IMR-90 (cell line): ENCODE data around the gene RXRB. TPM values are rescaled to one million over a fixed set of nuclear protein-coding genes. Genes with fewer than 3 reads are reported as not detected.

Experiments
- ATAC-seq: fragments of 200-7000 bp; cut with Tn5 transposase; 2 replicates; pipeline ENCODE4 v1.9.1; 2020; ENCODE audit warnings: low read depth, mild to moderate bottlenecking, moderate library complexity
- BruUV-seq: library from RNA; stranded (reverse); fragments of 400-500 nt; replicated peaks from 2 replicates; lab custom pipeline; 2021; lab: Mats Ljungman, UMichigan
- CTCF ChIA-PET: fragments of 300-600 bp; formaldehyde crosslinking; extraction: SDS; loops from one replicate; lab custom pipeline; 2021; ENCODE audit warnings: antibody characterized with exemption; lab: Yijun Ruan, JAX
- POLR2A ChIA-PET: fragments of 300-600 bp; sonication (Branson Sonifier 250); formaldehyde crosslinking; loops from one replicate; lab custom pipeline; 2022; ENCODE audit warnings: antibody characterized with exemption; ENCODE audit not compliant: unreplicated experiment; lab: Charles Lee
- DNase-seq: peaks from one replicate; pipeline ENCODE4 v3.0.0; 2013
- H2AFZ ChIP-seq: replicated peaks from 2 replicates; pipeline ENCODE3; 2013; ENCODE audit warnings: low read length, mild to moderate bottlenecking; ENCODE audit not compliant: poor library complexity
- H2AK5ac ChIP-seq: 2 replicates; pipeline ENCODE4 v1.6.1; 2013; ENCODE audit warnings: low read depth, low read length, inconsistent platforms
- H2AK9ac ChIP-seq: replicated peaks from 2 replicates; pipeline ENCODE3; 2013; ENCODE audit warnings: mild to moderate bottlenecking, low read depth, low read length, moderate library complexity; ENCODE audit not compliant: poor library complexity
- H2BK120ac ChIP-seq: 2 replicates; pipeline ENCODE4 v1.6.1; 2013; ENCODE audit warnings: low read depth, low read length, inconsistent platforms
- H2BK15ac ChIP-seq: 3 replicates; pipeline ENCODE4 v1.6.1; 2013; ENCODE audit warnings: low read depth, low read length, inconsistent platforms
- H2BK20ac ChIP-seq: 2 replicates; pipeline ENCODE4 v1.6.1; 2013; ENCODE audit warnings: low read depth, mild to moderate bottlenecking, inconsistent platforms, low read length, moderate library complexity
- H2BK5ac ChIP-seq: 2 replicates; pipeline ENCODE4 v1.6.1; 2013; ENCODE audit warnings: mild to moderate bottlenecking, low read depth, low read length, inconsistent platforms; ENCODE audit not compliant: poor library complexity, severe bottlenecking
- H3K14ac ChIP-seq: replicated peaks from 2 replicates; pipeline ENCODE4 v1.6.1; 2013; ENCODE audit warnings: low read depth, low read length, inconsistent platforms
- H3K18ac ChIP-seq: 2 replicates; pipeline ENCODE4 v1.6.1; 2013; ENCODE audit warnings: low read depth, low read length, control low read depth
- H3K23ac ChIP-seq: 2 replicates; pipeline ENCODE4 v1.6.1; 2013; ENCODE audit warnings: low read depth, low read length, inconsistent platforms
- H3K27ac ChIP-seq: 2 replicates; pipeline ENCODE4 v1.5.1; 2013; ENCODE audit warnings: mild to moderate bottlenecking, control low read depth, low read length; ENCODE audit not compliant: insufficient read depth
- H3K27me3 ChIP-seq: 2 replicates; pipeline ENCODE4 v1.6.1; 2013; ENCODE audit warnings: low read length; ENCODE audit not compliant: control insufficient read depth, insufficient read depth
- H3K36me3 ChIP-seq: 2 replicates; pipeline ENCODE4 v1.6.1; 2013; ENCODE audit warnings: low read length, mixed read lengths; ENCODE audit not compliant: control insufficient read depth, insufficient read depth
- H3K4ac ChIP-seq: 2 replicates; pipeline ENCODE4 v1.6.1; 2013; ENCODE audit warnings: low read depth, low read length, inconsistent platforms
- H3K4me1 ChIP-seq: 2 replicates; pipeline ENCODE4 v1.6.1; 2013; ENCODE audit warnings: low read length, mixed read lengths; ENCODE audit not compliant: control insufficient read depth, insufficient read depth
- H3K4me2 ChIP-seq: 2 replicates; pipeline ENCODE4 v1.6.1; 2013; ENCODE audit warnings: low read depth, mild to moderate bottlenecking, control low read depth, low read length, moderate library complexity
- H3K4me3 ChIP-seq: 2 replicates; pipeline ENCODE4 v1.5.1; 2013; ENCODE audit warnings: low read depth, mild to moderate bottlenecking, control low read depth, low read length, moderate library complexity; ENCODE audit not compliant: insufficient read depth
- H3K56ac ChIP-seq: 2 replicates; pipeline ENCODE4 v1.6.1; 2013; ENCODE audit warnings: low read length, inconsistent platforms; ENCODE audit not compliant: insufficient read depth; ENCODE audit errors: extremely low read depth
- H3K79me1 ChIP-seq, 2 experiments: 2 replicates each; pipeline ENCODE4 v1.6.1; 2013; ENCODE audit warnings: low read length in 2 of 2, inconsistent platforms in 1 of 2, low read depth in 1 of 2
- H3K9ac ChIP-seq: 2 replicates; pipeline ENCODE4 v1.6.1; 2013; ENCODE audit warnings: low read depth, low read length, control low read depth
- H3K9me1 ChIP-seq: 2 replicates; pipeline ENCODE4 v1.6.1; 2013; ENCODE audit warnings: low read length, inconsistent platforms; ENCODE audit not compliant: insufficient read depth
- H3K9me3 ChIP-seq: 2 replicates; pipeline ENCODE4 v1.6.1; 2013; ENCODE audit warnings: low read length; ENCODE audit not compliant: control insufficient read depth, insufficient read depth
- H4K20me1 ChIP-seq: 2 replicates; pipeline ENCODE4 v1.6.1; 2013; ENCODE audit warnings: low read length, inconsistent platforms; ENCODE audit not compliant: insufficient read depth
- H4K5ac ChIP-seq: 2 replicates; pipeline ENCODE4 v1.6.1; 2013; ENCODE audit warnings: mild to moderate bottlenecking, low read depth, low read length, control low read depth
- H4K8ac ChIP-seq, 2 experiments: 2 replicates each; pipeline ENCODE4 v1.6.1; 2013; ENCODE audit warnings: low read depth in 2 of 2, low read length in 2 of 2, control low read depth in 1 of 2, inconsistent platforms in 1 of 2
- H4K91ac ChIP-seq: 2 replicates; pipeline ENCODE4 v1.6.1; 2013; ENCODE audit warnings: low read depth, low read length, inconsistent platforms; ENCODE audit not compliant: insufficient read depth
- CHD1 ChIP-seq: IDR thresholded peaks from 2 replicates; pipeline ENCODE4 v1.6.1; 2012; ENCODE audit warnings: low read depth, low read length, improper control_type of control experiment
- FOS ChIP-seq: fragments of 150-350 bp; IDR thresholded peaks from 2 replicates; pipeline ENCODE4 v1.6.1; 2016; ENCODE audit warnings: low read depth, low read length
- MAZ ChIP-seq: IDR thresholded peaks from 2 replicates; pipeline ENCODE4 v1.6.1; 2012; ENCODE audit warnings: low read depth, mild to moderate bottlenecking, low read length, improper control_type of control experiment, moderate library complexity, borderline replicate concordance
- RAD21 ChIP-seq: IDR thresholded peaks from 2 replicates; pipeline ENCODE4 v1.6.1; 2012; ENCODE audit warnings: low read length, improper control_type of control experiment
- SMC3 ChIP-seq: fragments of 150-350 bp; IDR thresholded peaks from 2 replicates; pipeline ENCODE4 v1.6.1; 2016; ENCODE audit warnings: low read depth, mild to moderate bottlenecking, antibody characterized with exemption, low read length, moderate library complexity
- WGBS, 2 experiments: methylation state at CpG; one replicate each; pipeline versions ENCODE4 v1.1.5 to v1.1.7; 2013; ENCODE audit warnings: missing lambda C conversion rate in 2 of 2; ENCODE audit not compliant: insufficient read length in 1 of 2; ENCODE audit errors: extremely low coverage in 2 of 2; 5-methylcytosine and 5-hydroxymethylcytosine counted together
- dilution Hi-C: fragments of 300-500 bp; cut with HindIII; formaldehyde crosslinking; loops from one replicate; pipeline ENCODE4 v1.14.3; 2018; ENCODE audit warnings: low sequenced_read_pairs; ENCODE audit not compliant: unreplicated experiment
- in situ Hi-C: fragments of 300-500 bp; cut with MboI; formaldehyde crosslinking; loops from 3 replicates; pipeline ENCODE4 v1.14.3; 2019; ENCODE audit warnings: low sequenced_read_pairs, inconsistent platforms, mixed read lengths
- intact Hi-C: fragments of 100-400 bp; cut with micrococcal nuclease; formaldehyde crosslinking; loops from 2 replicates; pipeline ENCODE4 v1.10.0; 2022
- polyA plus RNA-seq, 3 experiments: library from polyadenylated mRNA; depleted of rRNA; stranded (reverse); fragments of >200 nt; gene quantifications; 2 replicates each; pipeline ENCODE4 v1.2.3, GENCODE V29; 2012; ENCODE audit warnings: low replicate concordance in 1 of 3
- total RNA-seq: library from RNA; depleted of rRNA; stranded (reverse); fragments of >200 nt; gene quantifications from 2 replicates; pipeline ENCODE4 v1.2.3, GENCODE V29; 2012
- TF ChIP-seq, protein P1 (sequence below): fragments of 150-350 bp; IDR thresholded peaks from 2 replicates; pipeline ENCODE4 v1.6.1; 2017; ENCODE audit warnings: mild to moderate bottlenecking, antibody characterized with exemption, low read length, low read depth

RXRB gene
- total and polyA plus RNA-seq, 2 of the 4 experiments (the other 2 are of a cell fraction), result 18.6 to 53.7 TPM

DNA sequence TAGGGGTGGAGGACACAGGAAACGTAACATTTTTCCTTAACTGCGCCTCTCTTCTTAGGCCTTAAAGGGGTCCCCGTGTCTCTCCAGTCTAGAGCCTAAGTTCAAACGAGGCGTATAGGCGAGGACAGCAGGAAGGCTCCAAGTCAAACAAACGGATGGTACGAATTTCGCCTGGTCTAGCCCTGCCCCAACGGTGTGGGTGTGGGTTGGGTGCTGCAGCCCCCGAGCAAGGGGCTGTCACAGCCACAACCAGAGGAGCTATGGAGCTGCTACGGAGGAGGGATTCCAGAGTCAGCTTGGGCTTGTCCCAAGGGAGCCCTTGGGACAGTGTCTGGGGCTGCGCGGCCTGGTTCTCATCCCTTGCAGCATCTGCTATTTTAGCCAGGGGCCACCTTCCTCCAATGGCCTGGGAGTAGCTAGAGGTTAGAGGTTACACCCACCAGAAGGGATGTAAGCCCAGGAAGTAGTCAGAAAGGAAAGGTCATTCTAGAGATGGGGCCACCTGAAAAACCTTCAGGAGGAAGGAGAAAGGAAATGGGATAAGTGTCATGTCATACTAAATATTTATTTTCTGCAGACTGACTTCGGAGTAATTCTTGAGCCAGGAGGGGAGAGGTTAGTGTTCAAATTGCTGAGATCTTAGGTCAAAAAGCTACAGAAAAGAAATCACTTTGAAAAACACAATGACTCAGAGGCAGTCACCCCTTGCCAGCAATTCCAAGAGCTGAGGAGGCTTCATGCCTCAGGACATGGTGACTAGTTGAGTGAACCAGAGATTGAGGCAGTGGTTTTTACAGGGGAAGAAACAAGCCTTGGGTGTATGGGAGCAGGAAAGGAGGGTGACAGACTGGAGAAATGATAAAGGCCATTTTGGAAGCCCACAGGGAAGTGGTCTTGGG, 49.5 kb upstream of the RXRB start:
- dilution Hi-C loops, result no loop called here
- peak overlapping the region; percentile 95 for H3K23ac ChIP-seq
- peaks cover 8% of the 10 kb centered on the region; the same call in 1 of the 2 replicates for H3K36me3 ChIP-seq
- H3K4ac ChIP-seq, result peak overlapping the region; percentile 97
- H3K14ac ChIP-seq, result peak overlapping the region; percentile 96
- DNase-seq (peak; percentile 88), ATAC-seq (peak; percentile 1)
- POLR2A ChIA-PET, result interaction anchor here (1.0 kb wide), 1 partner anchor 22 kb away, joined by 7 read pairs; the partner anchor contains the start of genes RPS18 and VPS52
- CTCF ChIA-PET, result no interaction called here
- peak overlapping the region; percentile 89 for H4K5ac ChIP-seq
- peak overlapping the region; percentile 97 for H2AK9ac ChIP-seq
- peak overlapping the region; percentile 95 for H3K27ac ChIP-seq
- peak overlapping the region; percentile 97 for H2AK5ac ChIP-seq
- H3K56ac ChIP-seq, result peak overlapping the region; percentile 88
- peaks cover 11% of the 10 kb centered on the region for H3K9me1 ChIP-seq
- peak overlapping the region; percentile 64 for H3K4me3 ChIP-seq
- intact Hi-C loops, result loop anchor here (2.0 to 5.0 kb wide), 3 partner anchors 49 to 363 kb away; partner anchors contain the start of genes RXRB and SLC39A7
- H3K18ac ChIP-seq, result peak overlapping the region; percentile 87
- H3K9ac ChIP-seq, result peak overlapping the region; percentile 93
- H2BK120ac ChIP-seq, result peak overlapping the region; percentile 68
- no CpG with 5 or more reads among the region's 15 CpGs for WGBS, 2 experiments
- TF ChIP-seq, protein P1, sequence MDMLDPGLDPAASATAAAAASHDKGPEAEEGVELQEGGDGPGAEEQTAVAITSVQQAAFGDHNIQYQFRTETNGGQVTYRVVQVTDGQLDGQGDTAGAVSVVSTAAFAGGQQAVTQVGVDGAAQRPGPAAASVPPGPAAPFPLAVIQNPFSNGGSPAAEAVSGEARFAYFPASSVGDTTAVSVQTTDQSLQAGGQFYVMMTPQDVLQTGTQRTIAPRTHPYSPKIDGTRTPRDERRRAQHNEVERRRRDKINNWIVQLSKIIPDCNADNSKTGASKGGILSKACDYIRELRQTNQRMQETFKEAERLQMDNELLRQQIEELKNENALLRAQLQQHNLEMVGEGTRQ, result no peak
- TF ChIP-seq CHD1, result 0 out of 2 replicates have a peak, but pooled peaks have one; percentile 22
- TF ChIP-seq FOS, result peak; percentile 23; the same call in 1 of the 2 replicates
- no peak for TF ChIP-seq RAD21
- no peak for TF ChIP-seq SMC3
- TF ChIP-seq MAZ, result no peak
- no TSS peak for BruUV-seq
- H3K4me2 ChIP-seq, result peak overlapping the region; percentile 90
- H2BK5ac ChIP-seq, result peak overlapping the region; percentile 92
- peak overlapping the region; percentile 94 for H2AFZ ChIP-seq
- peak overlapping the region; percentile 91 for H4K91ac ChIP-seq
- no peaks in the 10 kb centered on the region for H3K27me3 ChIP-seq
- peak overlapping the region; percentile 37; the same call in 1 of the 2 replicates for H2BK20ac ChIP-seq
- H3K79me1 ChIP-seq, result peaks cover under 1 to 30% of the 10 kb centered on the region in 2 experiments; a peak in 3 of 4 replicates
- peak overlapping the region; percentile 64; the same call in 1 of the 3 replicates for H2BK15ac ChIP-seq
- in situ Hi-C loops, result loop anchor here (5.0 to 10.0 kb wide), 3 partner anchors 88 to 233 kb away; no protein-coding TSS in a partner anchor
- H4K8ac ChIP-seq, result peak overlapping the region; percentile 74 to 96
- H3K4me1 ChIP-seq, result peaks cover 12% of the 10 kb centered on the region
- H4K20me1 ChIP-seq, result peaks cover 3% of the 10 kb centered on the region; the same call in 1 of the 2 replicates
- no peaks in the 10 kb centered on the region for H3K9me3 ChIP-seq
